Renal cortical epithelial cell (primary cell): Measurements from ENCODE around the gene VARS1. TPM values are rescaled to one million over a fixed set of nuclear protein-coding genes. Genes with fewer than 3 reads are reported as not detected.
"Not testable (repeated sequence)": the region's sequence is repeated elsewhere in the genome, so short reads cannot be mapped to it uniquely, and the experiment has no call there.

Experiments
- DNase-seq: peaks from one replicate; pipeline ENCODE4 v3.0.0-alpha.2; 2011; ENCODE audit warnings: low read depth
- total RNA-seq: library from RNA; depleted of rRNA; stranded (reverse); fragments of >200 nt; gene quantifications from 2 replicates; pipeline ENCODE4 v1.2.3, GENCODE V29; 2014

VARS1 gene
- total RNA-seq = 67.4 and 103 TPM in 2 replicates

DNA sequence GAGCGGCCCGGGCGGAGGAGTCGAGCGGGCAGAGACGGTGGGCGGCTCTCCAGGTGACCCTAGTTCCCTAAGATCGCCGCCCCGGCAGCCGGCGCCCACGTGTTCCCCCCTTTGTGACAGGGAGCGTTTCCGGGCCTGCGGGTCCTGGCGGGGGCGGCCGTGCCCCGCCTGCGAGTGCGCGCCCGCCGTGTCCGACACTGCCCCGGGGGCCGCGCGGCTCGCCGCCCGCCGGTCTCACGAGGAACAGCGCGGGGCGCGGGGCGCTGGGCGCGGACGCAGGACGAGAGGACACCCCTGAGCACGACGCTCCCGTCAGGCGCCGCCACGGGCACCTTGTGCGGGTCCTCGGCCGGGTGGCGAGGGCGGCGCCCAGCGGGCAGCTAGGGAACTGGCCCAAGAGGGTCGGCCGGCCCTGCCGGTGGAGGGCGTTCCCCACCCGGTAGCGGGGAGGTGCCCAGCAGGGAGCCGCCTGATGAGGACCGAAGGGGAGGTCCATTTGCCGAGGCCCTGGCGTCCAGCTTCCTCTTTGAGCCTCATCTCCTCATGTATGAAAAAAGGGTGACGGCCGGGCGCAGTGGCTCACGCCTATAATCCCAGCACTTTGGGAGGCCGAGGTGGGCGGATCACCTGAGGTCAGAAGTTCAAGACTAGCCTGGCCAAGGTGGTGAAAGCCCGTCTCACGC is at the start of gene VARS1:
Gene VARS1 (minus strand): TSS at position 137 of the 683 bp plus-strand sequence. CDS start 535 bp downstream, outside the sequence.
- DNase-seq = peak; percentile 71

DNA sequence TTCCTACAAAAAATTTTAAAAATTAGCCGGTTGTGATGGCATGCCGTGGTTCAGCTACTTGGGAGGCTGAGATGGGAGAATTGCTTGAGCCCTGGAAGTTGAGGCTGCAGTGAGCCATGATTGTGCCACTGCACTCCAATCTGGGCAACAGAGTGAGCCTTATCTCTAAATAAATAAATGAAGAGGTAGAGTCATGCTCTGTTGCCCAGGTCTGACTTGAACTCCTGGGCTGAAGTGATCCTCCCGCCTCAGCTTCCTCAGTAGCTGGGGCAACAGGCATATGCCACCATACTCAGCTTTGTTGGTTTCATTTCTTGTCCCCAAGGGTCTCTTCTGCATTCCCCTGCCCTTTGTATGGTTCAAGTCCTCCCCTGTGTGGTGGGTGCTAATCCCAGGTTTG is 49.0 kb upstream of the VARS1 start:
- DNase-seq = no peak

DNA sequence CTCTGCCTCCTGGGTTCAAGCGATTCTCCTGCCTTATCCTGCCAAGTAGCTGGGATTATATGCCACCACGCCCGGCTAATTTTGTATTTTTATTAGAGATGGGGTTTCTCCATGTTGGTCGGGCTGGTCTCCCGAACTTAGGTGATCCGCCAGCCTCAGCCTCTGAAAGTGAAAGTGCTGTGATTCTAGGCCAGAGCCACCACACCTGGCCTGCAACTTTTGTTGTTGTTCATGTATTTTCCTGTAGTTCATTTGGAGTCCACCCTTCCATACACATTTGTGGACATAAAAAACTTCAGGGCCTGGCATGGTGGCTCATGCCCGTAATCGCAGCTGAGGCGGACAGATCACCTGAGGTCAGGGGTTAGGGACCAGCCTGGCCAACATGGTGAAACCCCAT is 46.5 kb upstream of the VARS1 start:
- DNase-seq = no peak

DNA sequence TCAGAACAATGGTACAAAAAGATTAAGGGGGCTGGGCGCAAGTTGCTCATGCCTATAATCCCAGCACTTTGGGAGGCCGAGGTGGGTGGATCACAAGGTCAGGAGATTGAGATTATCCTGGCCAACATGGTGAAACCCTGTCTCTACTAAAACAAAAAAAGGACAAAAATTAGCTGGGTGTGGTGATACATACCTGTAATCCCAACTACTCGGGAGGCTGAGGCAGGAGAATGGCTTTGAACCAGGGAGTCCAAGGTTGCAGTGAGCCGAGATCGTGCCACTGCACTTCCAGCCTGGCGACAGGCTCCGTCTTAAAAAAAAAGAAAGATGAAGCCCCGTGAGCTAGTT is 44.2 kb upstream of the VARS1 start:
- not testable (repeated sequence) for DNase-seq

DNA sequence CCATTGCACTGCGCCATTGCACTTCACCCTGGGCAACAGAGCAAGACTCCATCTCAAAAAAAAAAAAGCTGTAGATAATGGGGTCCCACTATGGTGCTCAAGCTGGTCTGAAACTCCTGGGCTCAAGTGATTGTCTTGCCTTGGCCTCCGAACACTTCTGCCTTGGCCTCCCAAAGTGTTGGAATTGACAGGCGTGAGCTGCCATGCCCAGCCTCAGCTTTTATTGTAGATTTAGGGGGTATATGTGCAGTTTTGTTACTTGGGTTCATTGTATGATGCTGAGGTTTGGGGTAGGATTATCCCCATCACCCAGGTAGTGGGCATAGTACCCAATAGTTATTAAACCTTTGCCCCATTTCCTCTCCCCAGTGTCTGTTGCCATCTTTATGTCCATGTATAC is 43.4 kb upstream of the VARS1 start:
- no peak for DNase-seq

DNA sequence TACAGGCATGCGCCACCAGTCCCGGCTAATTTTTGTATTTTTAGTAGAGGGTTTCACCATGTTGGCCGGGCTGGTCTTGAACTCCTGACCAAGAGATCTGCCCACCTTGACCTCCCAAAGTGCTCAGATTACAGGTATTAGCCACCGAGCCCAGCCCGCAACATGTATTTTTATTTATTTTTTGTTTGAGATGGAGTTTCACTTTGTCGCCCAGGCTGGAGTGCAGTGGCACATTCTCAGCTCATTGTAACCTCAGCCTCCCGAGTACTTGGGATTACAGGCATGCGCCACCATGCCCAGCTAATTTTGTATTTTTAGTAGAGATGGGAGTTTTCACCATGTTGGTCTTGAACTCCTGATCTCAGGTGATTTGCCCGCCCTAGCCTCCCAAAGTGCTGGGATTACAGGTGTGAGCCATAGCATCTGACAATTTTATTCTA is 42.6 kb upstream of the VARS1 start:
- not testable (repeated sequence) for DNase-seq

DNA sequence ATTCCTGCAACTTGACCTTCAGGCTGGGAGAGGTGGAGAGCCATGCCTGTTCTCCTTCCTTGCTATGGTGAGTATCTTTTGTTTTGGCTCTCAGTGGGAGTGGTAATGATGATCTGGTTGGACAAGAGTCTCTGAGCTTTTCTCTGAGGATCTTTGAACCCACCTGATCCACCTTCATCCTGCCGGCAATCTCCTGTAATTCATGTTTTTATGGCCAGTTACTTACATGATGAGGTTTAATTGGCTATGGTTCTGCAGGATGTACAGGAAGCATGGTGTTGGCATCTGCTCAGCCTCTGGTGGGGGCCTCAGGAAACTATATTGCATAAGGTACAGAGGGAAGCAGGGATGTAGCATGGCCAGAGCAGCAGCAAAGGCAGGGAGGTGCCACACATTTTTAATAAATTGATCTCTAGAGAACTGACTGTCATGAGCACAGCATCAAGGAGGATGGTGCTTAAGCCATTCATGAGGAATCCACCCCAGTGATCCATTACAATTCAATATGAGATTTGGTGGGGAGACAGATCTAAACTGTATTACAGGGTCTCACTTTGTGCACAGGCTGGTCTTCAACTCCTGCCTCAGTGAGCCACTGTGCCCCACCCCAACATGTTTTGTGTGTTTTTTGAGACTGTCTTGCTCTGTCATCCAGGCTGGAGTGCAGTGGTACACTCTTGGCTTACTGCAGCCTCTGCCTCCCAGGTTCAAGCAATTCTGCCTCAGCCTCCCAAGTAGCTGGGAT is 42.0 kb upstream of the VARS1 start:
- DNase-seq = no peak

DNA sequence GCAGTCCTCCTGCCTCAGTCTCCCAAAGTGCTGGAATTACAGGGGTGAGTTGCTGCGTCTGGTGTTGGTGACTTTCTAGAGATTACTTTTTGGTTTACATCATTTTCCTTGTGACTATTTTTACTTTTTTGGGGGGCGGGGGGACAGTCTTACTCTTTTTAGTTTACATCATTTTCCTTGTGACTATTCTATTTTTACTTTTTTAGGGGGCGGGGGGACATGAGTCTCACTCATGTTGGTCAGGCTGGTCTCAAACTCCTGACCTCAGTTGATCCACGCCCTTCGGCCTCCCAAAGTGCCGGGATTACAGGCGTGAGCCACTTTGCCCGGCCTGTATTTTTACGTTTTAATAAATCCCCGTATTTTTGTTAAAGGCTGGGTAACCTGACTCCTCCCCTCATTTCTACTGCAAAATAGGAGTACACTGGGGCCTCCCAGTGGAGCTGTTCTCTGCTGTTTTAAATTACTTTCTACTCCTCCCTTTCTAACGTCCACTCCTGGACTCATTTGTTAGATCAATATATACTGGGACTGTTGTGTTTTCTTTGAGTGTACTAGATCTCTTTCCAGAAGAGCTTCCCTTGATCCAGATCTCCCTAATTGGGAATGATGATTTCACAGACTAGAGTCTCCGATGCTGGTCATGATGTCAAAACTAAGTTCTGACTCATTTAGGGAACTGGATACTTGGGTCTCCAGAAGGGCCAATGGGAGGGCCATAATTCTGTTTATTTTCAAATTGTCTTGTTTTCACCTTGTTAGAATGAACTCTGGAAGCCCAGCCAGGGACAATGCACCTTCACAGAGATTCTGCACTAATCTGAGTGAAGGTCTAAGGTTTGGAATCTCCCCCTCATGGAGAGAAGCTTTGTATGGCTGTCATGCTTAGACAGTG is 41.2 kb upstream of the VARS1 start:
- DNase-seq = peak; percentile 26

DNA sequence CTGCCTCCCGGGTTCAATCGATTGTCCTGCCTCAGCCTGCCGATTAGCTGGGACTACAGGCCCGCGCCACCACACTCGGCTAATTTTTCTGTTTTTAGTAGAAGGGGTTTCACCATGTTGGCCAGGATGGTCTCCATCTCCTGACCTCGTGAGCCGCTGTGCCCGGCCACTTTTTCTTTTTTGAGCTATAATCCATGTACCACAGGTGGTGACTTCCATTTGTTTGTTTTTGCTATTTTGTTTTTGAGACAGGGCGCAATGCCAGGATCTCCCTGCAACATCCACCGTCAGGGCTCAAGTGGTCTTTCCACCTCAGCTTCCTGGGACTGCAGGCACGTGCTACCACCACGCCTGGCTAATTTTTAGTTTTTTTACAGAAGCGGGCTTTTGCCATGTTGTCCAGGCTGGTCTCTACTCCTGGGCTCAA is 40.5 kb upstream of the VARS1 start:
- no peak for DNase-seq

DNA sequence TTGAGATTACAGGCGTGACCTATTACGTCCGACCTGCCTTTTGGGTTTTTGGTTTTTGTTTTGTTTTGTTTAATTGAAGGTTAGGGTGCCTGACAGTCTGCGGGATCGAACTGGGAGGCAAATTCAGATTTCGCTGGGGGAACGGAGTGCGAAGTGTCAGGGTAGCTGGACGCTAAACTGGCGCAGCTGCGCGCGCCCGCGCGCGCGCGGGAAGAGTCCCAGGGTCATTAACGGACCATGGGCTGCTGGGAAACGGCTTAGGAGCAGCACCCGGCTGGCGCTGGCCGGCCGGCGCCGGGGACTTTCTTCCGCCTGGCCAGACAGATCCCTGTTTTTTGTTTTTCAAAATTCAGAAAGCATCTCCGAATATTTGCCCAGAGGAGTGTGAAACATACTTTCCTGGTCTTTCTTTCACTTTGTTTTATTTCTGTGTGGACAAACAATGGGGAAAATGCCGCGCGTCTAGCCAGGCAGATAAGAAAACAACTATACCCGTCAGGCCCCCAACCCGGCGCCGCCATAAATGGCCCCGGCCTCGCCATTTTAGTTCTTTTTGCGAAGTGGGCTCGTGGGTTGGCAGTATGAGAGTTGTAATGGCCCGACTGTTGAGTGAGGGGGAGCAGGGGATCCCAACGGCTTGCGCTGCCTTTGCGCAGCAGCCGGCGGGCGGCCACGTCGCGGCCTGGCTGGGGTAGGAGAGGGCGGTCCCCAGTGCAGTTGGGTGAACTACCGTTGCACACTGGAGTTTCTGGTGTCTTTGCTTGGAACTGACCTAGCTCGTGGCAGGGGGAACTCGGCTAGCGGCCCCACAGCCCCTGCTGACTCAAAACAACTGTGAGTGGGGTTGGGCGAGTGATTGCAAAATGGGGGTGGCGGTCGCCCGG is 39.1 kb upstream of the VARS1 start:
- DNase-seq = peak; percentile 72

DNA sequence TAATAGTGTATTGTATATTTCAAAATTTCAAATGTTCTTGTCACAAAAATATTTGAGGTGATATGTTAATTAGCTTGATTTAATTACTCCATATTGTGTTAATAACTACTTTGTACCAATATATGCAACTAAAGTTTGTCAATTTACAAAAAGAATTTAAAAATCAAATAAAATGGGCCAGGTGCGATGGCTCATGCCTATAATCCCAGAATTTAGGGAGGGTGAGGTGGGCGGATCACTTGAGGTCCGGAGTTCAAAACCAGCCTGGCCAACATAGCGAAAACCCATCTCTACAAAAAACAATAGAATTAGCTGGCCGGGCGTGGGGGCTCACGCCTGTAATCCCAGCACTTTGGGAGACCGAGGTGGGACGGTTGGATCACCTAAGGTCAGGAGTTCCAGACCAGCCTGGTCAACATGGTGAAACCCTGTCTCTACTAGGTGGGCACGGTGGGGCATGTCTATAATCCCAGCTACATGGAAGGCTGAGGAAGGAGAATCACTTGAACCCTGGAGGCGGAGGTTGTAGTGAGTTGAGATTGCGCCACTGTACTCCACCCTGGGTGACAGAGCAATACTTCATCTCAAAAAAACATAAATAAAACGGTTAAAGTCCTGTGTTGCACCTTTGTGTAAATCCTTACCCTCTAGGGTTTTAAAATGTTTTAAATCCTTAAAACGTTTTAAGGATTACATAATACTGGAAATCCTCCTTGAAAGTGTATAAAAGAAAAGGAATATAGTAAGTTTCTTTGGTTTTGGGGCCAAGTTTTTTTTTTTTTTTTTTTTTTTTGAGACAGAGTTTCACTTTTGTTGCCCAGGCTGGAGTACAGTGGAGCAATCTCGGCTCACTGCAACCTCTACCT is 36.0 kb upstream of the VARS1 start:
- no peak for DNase-seq

DNA sequence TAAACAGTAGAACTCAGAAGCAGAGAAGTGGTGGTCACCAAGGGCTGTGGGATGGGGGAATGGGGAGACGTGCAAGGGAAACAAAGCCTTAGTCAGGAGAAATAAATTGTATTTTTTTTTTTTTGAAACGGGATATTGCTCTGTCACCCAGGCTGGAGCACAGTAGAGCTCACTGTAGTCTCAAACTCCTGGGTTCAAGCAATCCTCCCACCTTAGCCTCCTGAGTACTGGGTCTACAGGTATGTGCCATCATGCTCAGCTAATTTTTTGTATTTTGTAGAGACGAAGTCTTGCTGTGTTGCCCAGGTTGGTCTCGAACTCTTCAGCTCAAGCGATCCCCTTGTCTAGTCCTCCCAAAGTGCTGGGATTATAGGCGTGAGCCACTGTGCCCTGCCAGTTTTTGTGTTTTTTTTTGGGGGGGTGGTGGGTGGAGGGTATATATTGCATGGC is 35.4 kb upstream of the VARS1 start:
- no peak for DNase-seq

DNA sequence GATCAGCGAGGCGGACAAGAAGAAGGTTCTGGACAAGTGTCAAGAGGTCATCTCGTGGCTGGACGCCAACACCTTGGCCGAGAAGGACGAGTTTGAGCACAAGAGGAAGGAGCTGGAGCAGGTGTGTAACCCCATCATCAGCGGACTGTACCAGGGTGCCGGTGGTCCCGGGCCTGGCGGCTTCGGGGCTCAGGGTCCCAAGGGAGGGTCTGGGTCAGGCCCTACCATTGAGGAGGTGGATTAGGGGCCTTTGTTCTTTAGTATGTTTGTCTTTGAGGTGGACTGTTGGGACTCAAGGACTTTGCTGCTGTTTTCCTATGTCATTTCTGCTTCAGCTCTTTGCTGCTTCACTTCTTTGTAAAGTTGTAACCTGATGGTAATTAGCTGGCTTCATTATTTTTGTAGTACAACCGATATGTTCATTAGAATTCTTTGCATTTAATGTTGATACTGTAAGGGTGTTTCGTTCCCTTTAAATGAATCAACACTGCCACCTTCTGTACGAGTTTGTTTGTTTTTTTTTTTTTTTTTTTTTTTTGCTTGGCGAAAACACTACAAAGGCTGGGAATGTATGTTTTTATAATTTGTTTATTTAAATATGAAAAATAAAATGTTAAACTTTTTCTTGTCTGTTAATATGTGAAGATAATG is 34.2 kb upstream of the VARS1 start:
- DNase-seq = peak; percentile 57

DNA sequence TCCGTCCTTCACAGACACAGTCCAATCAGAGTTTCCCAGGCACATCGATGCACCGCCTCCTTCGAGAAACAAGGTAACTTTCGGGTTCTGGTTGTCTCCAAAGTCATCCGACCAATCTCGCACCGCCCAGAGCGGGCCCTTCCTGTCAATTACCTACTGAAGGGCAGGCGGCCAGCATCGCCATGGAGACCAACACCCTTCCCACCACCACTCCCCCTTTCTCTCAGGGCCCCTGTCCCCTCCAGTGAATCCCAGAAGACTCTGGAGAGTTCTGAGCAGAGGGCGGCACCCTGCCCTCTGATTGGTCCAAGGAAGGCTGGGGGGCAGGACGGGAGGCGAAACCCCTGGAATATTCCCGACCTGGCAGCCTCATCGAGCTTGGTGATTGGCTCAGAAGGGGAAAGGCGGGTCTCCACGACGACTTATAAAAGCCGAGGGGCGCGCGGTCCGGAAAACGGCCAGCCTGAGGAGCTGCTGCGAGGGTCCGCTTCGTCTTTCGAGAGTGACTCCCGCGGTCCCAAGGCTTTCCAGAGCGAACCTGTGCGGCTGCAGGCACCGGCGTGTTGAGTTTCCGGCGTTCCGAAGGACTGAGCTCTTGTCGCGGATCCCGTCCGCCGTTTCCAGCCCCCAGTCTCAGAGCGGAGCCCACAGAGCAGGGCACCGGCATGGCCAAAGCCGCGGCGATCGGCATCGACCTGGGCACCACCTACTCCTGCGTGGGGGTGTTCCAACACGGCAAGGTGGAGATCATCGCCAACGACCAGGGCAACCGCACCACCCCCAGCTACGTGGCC is 31.9 kb upstream of the VARS1 start, which contains the start of gene HSPA1B:
Gene HSPA1B (plus strand): TSS at position 453 of the 794 bp plus-strand sequence. CDS start 213 bp downstream, at position 666.
- peak; percentile 99 for DNase-seq

DNA sequence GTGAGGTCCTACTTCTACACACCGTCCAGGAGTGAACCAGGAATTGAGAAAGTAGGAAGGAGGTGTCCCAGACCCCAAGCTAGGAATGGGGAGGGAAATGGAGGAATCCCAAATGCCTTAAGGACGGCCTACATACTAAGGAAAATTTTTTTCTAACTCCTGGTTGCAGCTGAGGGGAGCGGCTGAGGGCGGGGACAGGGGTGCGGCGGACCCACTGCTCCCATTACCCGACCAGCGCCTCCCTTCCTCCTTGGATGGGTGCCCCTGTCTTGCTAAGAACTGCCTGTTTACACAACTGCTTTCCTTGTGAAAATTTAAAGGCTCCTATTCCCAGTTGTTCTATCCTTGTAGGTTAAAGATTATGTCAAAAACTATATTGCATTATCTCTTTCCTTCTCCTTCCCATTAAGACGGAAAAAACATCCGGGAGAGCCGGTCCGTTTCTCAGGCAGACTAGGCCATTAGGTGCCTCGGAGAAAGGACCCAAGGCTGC is 31.3 kb upstream of the VARS1 start:
- no peak for DNase-seq

DNA sequence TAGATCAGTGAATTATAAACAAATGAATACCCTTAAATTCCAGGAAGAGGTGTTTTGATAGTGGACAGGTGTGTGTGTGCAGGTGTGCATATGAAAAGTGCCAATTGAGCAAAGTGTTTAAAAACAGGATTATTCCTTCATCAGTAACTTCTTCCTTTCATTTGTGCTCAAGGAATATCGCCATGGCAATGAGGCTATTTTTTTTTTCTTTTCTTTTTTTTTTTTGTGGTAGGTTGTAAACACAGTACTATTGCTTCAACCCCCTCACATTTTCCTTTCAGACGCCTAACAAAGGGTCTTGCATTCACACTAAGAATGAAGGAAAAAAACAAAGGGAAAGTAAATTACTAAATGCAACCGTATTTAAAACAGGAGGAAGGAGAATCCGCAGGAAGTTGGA is 30.0 kb upstream of the VARS1 start:
- DNase-seq = no peak

DNA sequence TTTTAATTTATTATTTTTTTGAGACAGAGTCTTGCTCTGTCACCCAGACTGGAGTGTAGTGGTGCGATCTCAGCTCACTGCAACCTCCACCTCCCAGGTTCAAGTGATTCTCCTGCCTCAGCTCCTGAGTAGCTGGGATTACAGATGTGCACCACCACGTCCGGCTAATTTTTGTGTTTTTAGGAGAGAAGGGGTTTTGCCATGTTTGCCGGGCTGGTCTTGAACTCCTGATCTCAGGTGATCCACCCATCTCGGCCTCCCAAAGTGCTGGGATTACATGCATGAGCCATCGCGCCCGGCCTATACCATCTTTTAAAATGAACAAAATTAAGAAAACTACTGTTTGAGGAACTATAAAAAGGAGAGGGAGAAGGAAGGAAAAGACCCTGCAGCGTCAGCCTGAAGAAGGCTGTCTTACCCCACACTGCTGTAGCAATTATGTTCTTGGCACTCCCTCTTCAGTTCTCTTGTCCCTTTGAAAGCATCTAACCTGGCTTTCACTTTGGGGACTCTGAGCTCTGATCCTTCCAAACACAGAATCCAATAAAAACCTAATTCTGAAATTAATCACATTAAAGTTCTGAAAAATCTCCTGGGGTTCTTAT is 28.1 kb upstream of the VARS1 start:
- DNase-seq = not testable (repeated sequence)
